DMS 273 (cell line): Measurements from ENCODE around the gene TYW1.
A peak's percentile ranks its signal among the peaks of the same experiment; 100 is the strongest.
"Not testable (repeated sequence)": the region's sequence is repeated elsewhere in the genome, so short reads cannot be mapped to it uniquely, and the experiment has no call there.

Experiments
- DNase-seq: peaks from one replicate; lab custom pipeline; 2025; ENCODE audit not compliant: unreplicated experiment; lab: John Stamatoyannopoulos, UW

Gene TYW1

GRCh38 chr7:67189160-67189559 is 192.5 kb downstream of the TYW1 start:
- DNase-seq = not testable (repeated sequence)

GRCh38 chr7:67189801-67190465 is 193.3 kb downstream of the TYW1 start:
- DNase-seq = peak; percentile 42

GRCh38 chr7:67191002-67191720 is 194.5 kb downstream of the TYW1 start:
- peak; percentile 76 for DNase-seq

- not testable (repeated sequence) for DNase-seq
These were observed 195.6 kb downstream of the TYW1 start for GRCh38 chr7:67192123-67192702.

- DNase-seq = peak; percentile 86
These were observed 196.4 kb downstream of the TYW1 start for GRCh38 chr7:67192889-67193613.

- not testable (repeated sequence) for DNase-seq
These were observed 199.5 kb downstream of the TYW1 start for GRCh38 chr7:67196176-67196575.

GRCh38 chr7:67198865-67199526 is 202.4 kb downstream of the TYW1 start:
- DNase-seq = not testable (repeated sequence)

GRCh38 chr7:67205772-67206171 is 209.1 kb downstream of the TYW1 start:
- DNase-seq = peak; percentile 14

- DNase-seq = no peak
These were observed 209.8 kb downstream of the TYW1 start for GRCh38 chr7:67206452-67206851.

- not testable (repeated sequence) for DNase-seq
These were observed 212.0 kb downstream of the TYW1 start for GRCh38 chr7:67208656-67209055.

GRCh38 chr7:67209256-67209655 is 212.6 kb downstream of the TYW1 start:
- no peak for DNase-seq

GRCh38 chr7:67210567-67210966 is 213.9 kb downstream of the TYW1 start:
- no peak for DNase-seq

- not testable (repeated sequence) for DNase-seq
These were observed 215.2 kb downstream of the TYW1 start for GRCh38 chr7:67211650-67212330.

GRCh38 chr7:67213038-67213437 is 216.4 kb downstream of the TYW1 start:
- DNase-seq = not testable (repeated sequence)

- not testable (repeated sequence) for DNase-seq
These were observed 226.9 kb downstream of the TYW1 start for GRCh38 chr7:67223551-67223950.

- peak; percentile 30 for DNase-seq
These were observed 229.8 kb downstream of the TYW1 start for GRCh38 chr7:67226340-67226907.

- not testable (repeated sequence) for DNase-seq
These were observed 230.3 kb downstream of the TYW1 start for GRCh38 chr7:67226967-67227366.

- not testable (repeated sequence) for DNase-seq
These were observed 232.4 kb downstream of the TYW1 start for GRCh38 chr7:67229018-67229417.

- DNase-seq = not testable (repeated sequence)
These were observed 233.4 kb downstream of the TYW1 start for GRCh38 chr7:67230029-67230428.

- not testable (repeated sequence) for DNase-seq
These were observed 236.9 kb downstream of the TYW1 start for GRCh38 chr7:67233506-67233905.
